Choroid plexus epithelial cell (primary cell): ENCODE results near the gene MMP1.
"Not testable (repeated sequence)": the region's sequence is repeated elsewhere in the genome, so short reads cannot be mapped to it uniquely, and the experiment has no call there.

ENCODE experiments used
- DNase-seq: peaks from one replicate; pipeline ENCODE4 v3.0.0-alpha.2; 2010; ENCODE audit warnings: low read depth
- H3K4me3 ChIP-seq: 2 replicates; pipeline ENCODE4 v1.5.1; 2011; ENCODE audit warnings: low read depth, mild to moderate bottlenecking, control low read depth, low read length, moderate library complexity
- TF ChIP-seq, protein P1 (sequence below): conservative IDR thresholded peaks from 2 replicates; pipeline ENCODE4 v1.5.1; 2011; ENCODE audit warnings: low read depth, mild to moderate bottlenecking, control low read depth, inconsistent platforms, low read length, moderate library complexity

The MMP1 gene

DNA sequence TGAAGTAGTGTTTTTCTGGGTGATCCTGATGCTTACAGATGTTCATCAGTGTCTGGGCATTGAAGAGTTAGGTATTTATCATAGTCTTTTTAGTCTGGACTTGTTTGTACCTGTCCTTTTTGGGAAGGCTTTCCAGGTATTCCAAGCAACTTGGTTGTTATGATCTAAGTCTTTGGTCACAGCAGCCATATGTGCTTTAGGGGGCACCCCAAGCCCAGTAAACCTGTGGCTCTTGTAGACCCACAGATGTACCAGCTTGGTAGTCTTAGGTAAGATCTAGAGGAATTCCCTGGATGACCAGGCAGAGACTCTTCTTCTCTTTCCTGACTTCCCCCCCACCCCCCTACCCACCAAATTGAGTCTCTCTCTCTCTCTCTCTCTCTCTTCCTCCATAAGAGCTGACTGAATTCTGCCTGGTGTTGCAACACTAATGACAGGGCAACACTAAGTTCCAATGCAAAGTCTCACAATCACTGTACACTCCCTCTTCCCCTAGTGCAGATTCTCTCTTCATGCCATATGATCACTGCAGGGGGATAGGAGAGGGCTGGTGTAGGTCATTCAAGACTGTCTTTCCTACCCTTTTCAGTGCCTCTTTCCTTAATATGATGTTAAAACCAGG lies 48.7 kb downstream of the MMP1 start:
- TF ChIP-seq, protein P1, sequence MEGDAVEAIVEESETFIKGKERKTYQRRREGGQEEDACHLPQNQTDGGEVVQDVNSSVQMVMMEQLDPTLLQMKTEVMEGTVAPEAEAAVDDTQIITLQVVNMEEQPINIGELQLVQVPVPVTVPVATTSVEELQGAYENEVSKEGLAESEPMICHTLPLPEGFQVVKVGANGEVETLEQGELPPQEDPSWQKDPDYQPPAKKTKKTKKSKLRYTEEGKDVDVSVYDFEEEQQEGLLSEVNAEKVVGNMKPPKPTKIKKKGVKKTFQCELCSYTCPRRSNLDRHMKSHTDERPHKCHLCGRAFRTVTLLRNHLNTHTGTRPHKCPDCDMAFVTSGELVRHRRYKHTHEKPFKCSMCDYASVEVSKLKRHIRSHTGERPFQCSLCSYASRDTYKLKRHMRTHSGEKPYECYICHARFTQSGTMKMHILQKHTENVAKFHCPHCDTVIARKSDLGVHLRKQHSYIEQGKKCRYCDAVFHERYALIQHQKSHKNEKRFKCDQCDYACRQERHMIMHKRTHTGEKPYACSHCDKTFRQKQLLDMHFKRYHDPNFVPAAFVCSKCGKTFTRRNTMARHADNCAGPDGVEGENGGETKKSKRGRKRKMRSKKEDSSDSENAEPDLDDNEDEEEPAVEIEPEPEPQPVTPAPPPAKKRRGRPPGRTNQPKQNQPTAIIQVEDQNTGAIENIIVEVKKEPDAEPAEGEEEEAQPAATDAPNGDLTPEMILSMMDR, result no peak
- no peak for DNase-seq
- H3K4me3 ChIP-seq, result no peak overlapping the region

DNA sequence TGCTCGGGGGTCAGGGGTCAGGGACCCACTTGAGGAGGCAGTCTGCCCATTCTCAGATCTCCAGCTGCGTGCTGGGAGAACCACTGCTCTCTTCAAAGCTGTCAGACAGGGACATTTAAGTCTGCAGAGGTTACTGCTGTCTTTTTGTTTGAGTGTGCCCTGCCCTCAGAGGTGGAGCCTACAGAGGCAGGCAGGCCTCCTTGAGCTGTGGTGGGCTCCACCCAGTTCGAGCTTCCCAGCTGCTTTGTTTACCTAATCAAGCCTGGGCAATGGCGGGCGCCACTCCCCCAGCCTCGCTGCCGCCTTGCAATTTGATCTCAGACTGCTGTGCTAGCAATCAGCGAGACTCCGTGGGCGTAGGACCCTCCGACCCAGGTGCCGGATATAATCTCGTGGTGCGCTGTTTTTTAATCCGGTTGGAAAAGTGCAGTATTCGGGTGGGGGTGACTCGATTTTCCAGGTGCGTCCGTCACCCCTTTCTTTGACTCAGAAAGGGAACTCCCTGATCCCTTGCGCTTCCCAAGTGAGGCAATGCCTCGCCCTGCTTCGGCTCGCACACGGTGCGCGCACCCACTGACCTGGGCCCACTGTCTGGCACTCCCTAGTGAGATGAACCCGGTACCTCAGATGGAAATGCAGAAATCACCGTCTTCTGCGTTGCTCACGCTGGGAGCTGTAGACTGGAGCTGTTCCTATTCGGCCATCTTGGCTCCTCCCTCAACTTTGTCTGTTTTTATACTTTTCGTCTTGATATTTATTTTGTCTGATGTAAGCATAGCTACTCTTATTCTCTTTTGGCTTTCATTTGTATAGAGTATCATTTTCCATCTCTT lies 51.0 kb downstream of the MMP1 start:
- DNase-seq, result not testable (repeated sequence)
- H3K4me3 ChIP-seq, result peak overlapping the region; percentile 32
